ENCODE results near the gene ZBTB7C. TPM values are rescaled to one million over a fixed set of nuclear protein-coding genes. Genes with fewer than 3 reads are reported as not detected.

ZBTB7C gene
- total and polyA plus RNA-seq, 2 of the 8 experiments (the other 6 are each of a cell fraction or from before 2014, with no cell fraction given) = 0.15 to 0.45 TPM

GRCh38 chr18:48052842-48053241 lies 356.3 kb downstream of the ZBTB7C start:
- no peak overlapping the region for H3K27ac ChIP-seq (ENCODE audit: low read depth, low read length)
- no peak overlapping the region for H2BK120ac ChIP-seq (replicated peaks; ENCODE audit: low read depth, low read length)
- no peak overlapping the region for H2BK12ac ChIP-seq (ENCODE audit: low read depth, low read length)
- H3K79me2 ChIP-seq (ENCODE audit: control insufficient read depth in 1 of 2, insufficient read depth in 2 of 2, low read length in 2 of 2) = no peaks in the 10 kb centered on the region
- H3K4me3 ChIP-seq (ENCODE audit: extremely low read depth in 1 of 4, insufficient read depth in 2 of 4, low read depth in 3 of 4, low read length in 4 of 4) = no peak overlapping the region
- H2AK5ac ChIP-seq (ENCODE audit: low read depth, low read length) = no peak overlapping the region
- H3K23ac ChIP-seq (ENCODE audit: insufficient read length) = no peak overlapping the region
- no peak overlapping the region for H3K9ac ChIP-seq (replicated peaks in 1 of 4; ENCODE audit: extremely low read depth in 1 of 4, low read depth in 3 of 4, low read length in 3 of 4)
- no peaks in the 10 kb centered on the region; a peak in 1 of 7 replicates for H3K4me1 ChIP-seq (replicated peaks in 1 of 4; ENCODE audit: control insufficient read depth in 3 of 4, insufficient read depth in 4 of 4, low read length in 3 of 4)
- H4K8ac ChIP-seq (ENCODE audit: extremely low read depth, insufficient read depth, low read length) = no peak overlapping the region; the same call in 1 of the 2 replicates
- no peak overlapping the region for H4K91ac ChIP-seq (replicated peaks; ENCODE audit: insufficient read length, low read length)
- peaks cover 0 to 2% (median 0%) of the 10 kb centered on the region in 4 experiments; a peak in 1 of 7 replicates for H3K27me3 ChIP-seq (replicated peaks in 1 of 4; ENCODE audit: control insufficient read depth in 3 of 4, extremely low read depth in 1 of 4, insufficient read depth in 3 of 4, low read length in 3 of 4)
- CTCF ChIA-PET (ENCODE audit: partially characterized antibody) = interaction anchor here (1.3 to 2.3 kb wide), 3 partner anchors 15 to 25 kb away, joined by 3 to 10 read pairs (median 7); no protein-coding TSS in a partner anchor
- H2BK20ac ChIP-seq (ENCODE audit: low read length) = no peak overlapping the region
- no peak overlapping the region for H2AFZ ChIP-seq (ENCODE audit: low read length)
- no peak overlapping the region for H2BK5ac ChIP-seq (ENCODE audit: low read depth, low read length)
- H3K18ac ChIP-seq (ENCODE audit: extremely low read depth, low read length) = no peak overlapping the region
- DNase-seq (ENCODE audit: low read depth in 1 of 2, low spot score in 2 of 2) = no peak
- no peak overlapping the region for H3K14ac ChIP-seq (ENCODE audit: insufficient read length)
- no peak overlapping the region for H3K4me2 ChIP-seq (ENCODE audit: insufficient read depth in 1 of 2, low read depth in 2 of 2, low read length in 2 of 2)
- POLR2A ChIA-PET (ENCODE audit: partially characterized antibody) = no interaction called here
- no peaks in the 10 kb centered on the region for H3K36me3 ChIP-seq (ENCODE audit: control insufficient read depth in 2 of 4, insufficient read depth in 4 of 4, low read length in 3 of 4)
- no peak overlapping the region for H3K4ac ChIP-seq (replicated peaks; ENCODE audit: insufficient read length, low read depth, low read length)
- H4K5ac ChIP-seq (ENCODE audit: insufficient read length, low read depth, low read length) = no peak overlapping the region
- H3K56ac ChIP-seq (replicated peaks; ENCODE audit: insufficient read length, low read depth, low read length) = no peak overlapping the region
- no peak for FAIRE-seq
- H4K20me1 ChIP-seq (replicated peaks in 1 of 2; ENCODE audit: control insufficient read depth in 1 of 2, insufficient read depth in 2 of 2, low read length in 2 of 2) = no peaks in the 10 kb centered on the region
- 91% methylated on average over 7 of the region's 7 CpGs; no CpG with 5 or more reads in 1 of the 2 experiments for WGBS, 2 experiments (ENCODE audit: extremely low coverage in 1 of 2, insufficient coverage in 1 of 2, insufficient read length in 1 of 2, insufficient replicate concordance in 2 of 2, low coverage in 1 of 2, low lambda C conversion rate in 2 of 2, missing lambda C conversion rate in 1 of 2)
- H2BK15ac ChIP-seq (ENCODE audit: low read length) = no peak overlapping the region
- H3K23me2 ChIP-seq (ENCODE audit: low read depth, low read length) = no peaks in the 10 kb centered on the region
- H3K9me3 ChIP-seq (ENCODE audit: insufficient read depth in 2 of 2, low read depth in 1 of 2, low read length in 1 of 2) = no peaks in the 10 kb centered on the region
- H3K79me1 ChIP-seq (ENCODE audit: low read depth, low read length) = no peaks in the 10 kb centered on the region; the same call in 1 of the 2 replicates
- TF ChIP-seq TEAD4 (IDR thresholded peaks at IDR 0.05; ENCODE audit: low read depth, low read length) (no peak), SIX5 (IDR thresholded peaks at IDR 0.05; ENCODE audit: low read depth, low read length) (no peak), BRCA1 (IDR thresholded peaks at IDR 0.05; ENCODE audit: low read depth, low read length) (no peak), POLR2AphosphoS5 (IDR thresholded peaks at IDR 0.05; ENCODE audit: low read depth, low read length) (no peak), SUZ12 (IDR thresholded peaks at IDR 0.05; ENCODE audit: low read length) (no peak), FOSL1 (IDR thresholded peaks at IDR 0.05; ENCODE audit: insufficient read depth, low read depth, low read length) (no peak), NRF1 (IDR thresholded peaks at IDR 0.05; ENCODE audit: low read depth, low read length) (no peak), SIN3A (conservative IDR thresholded peaks at IDR 0.05 in 1 of 2, IDR thresholded peaks at IDR 0.05 in 1 of 2; ENCODE audit: low read depth in 1 of 2, low read length in 2 of 2) (no peak), GABPA (IDR thresholded peaks at IDR 0.05; ENCODE audit: borderline replicate concordance, insufficient read depth, low read length) (no peak), POLR2A (IDR thresholded peaks at IDR 0.05; ENCODE audit: control extremely low read depth in 1 of 2, low read depth in 2 of 2, low read length in 2 of 2) (no peak), NANOG (IDR thresholded peaks at IDR 0.05; ENCODE audit: insufficient read depth, low read depth, low read length, poor library complexity, severe bottlenecking) (no peak), CBX5 (IDR thresholded peaks at IDR 0.05; ENCODE audit: low read depth, low read length) (no peak), MAFK (IDR thresholded peaks at IDR 0.05; ENCODE audit: low read depth, low read length) (no peak)
